Psoas muscle (tissue), 8 donors: Measurements from ENCODE around the gene FLNA. TPM values are rescaled to one million over a fixed set of nuclear protein-coding genes. Genes with fewer than 3 reads are reported as not detected.

Experiments used
- ATAC-seq, 4 donors: fragments of 200-7000 bp; cut with Tn5 transposase; one replicate each; pipeline ENCODE4 v1.9.1; 2020; ENCODE audit warnings: moderate library complexity in 3 of 4, mild to moderate bottlenecking in 2 of 4
- DNase-seq, 2 donors: peaks; one replicate each; pipeline ENCODE4 v3.0.0-alpha.2; 2020
- H3K27ac ChIP-seq: fragments of 200-600 bp; one replicate; pipeline ENCODE4 v1.8.0; 2022
- H3K27me3 ChIP-seq, 3 donors: fragments of 200-600 bp in 1 of 3; one replicate each; pipeline versions ENCODE4 v1.6.1 to v1.8.0; 2013 to 2022; ENCODE audit warnings: low read length in 2 of 3, mild to moderate bottlenecking in 2 of 3, moderate library complexity in 1 of 3; ENCODE audit not compliant: insufficient read depth in 3 of 3
- H3K36me3 ChIP-seq, 2 donors: fragments of 200-600 bp in 1 of 2; one replicate each; pipeline versions ENCODE4 v1.6.1 to v1.8.0; 2013 to 2022; ENCODE audit warnings: low read depth in 1 of 2, mild to moderate bottlenecking in 1 of 2, moderate library complexity in 1 of 2; ENCODE audit not compliant: insufficient read depth in 1 of 2
- H3K4me1 ChIP-seq: fragments of 200-600 bp; one replicate; pipeline ENCODE4 v1.8.0; 2022
- H3K4me3 ChIP-seq: fragments of 200-600 bp; one replicate; pipeline ENCODE4 v1.8.0; 2022; ENCODE audit warnings: mild to moderate bottlenecking
- H3K9me3 ChIP-seq: fragments of 200-600 bp; one replicate; pipeline ENCODE4 v1.8.0; 2022
- WGBS, 3 donors: extraction: QIAGEN DNeasy Blood & Tissue Kit; methylation state at CpG; one replicate each; pipeline versions ENCODE4 v1.1.6 to v1.1.7; 2013; 5-methylcytosine and 5-hydroxymethylcytosine counted together
- intact Hi-C, 2 donors: fragments of 100-400 bp; cut with DNase I; formaldehyde crosslinking; loops; one replicate each; pipeline versions ENCODE4 v1.11.0 to v1.14.2; 2022
- polyA plus RNA-seq, 3 donors: library from polyadenylated mRNA; stranded (reverse); fragments of 200-250 nt; gene quantifications; one replicate each; pipeline ENCODE4 v1.2.3, GENCODE V29; 2013
- total RNA-seq, 4 donors: library from RNA; stranded (reverse); fragmentation: NEBNext Ultra II Directional in 2 of 4; extraction: Animal tissue kit (Norgen Biotek cat#: 25700) in 2 of 4; gene quantifications; one replicate each; pipeline versions ENCODE4 v1.2.1 to v1.2.4, GENCODE V29; 2021 to 2023
- TF ChIP-seq, protein P1 (sequence below): fragments of 200-600 bp; IDR thresholded peaks from one replicate; pipeline ENCODE4 v1.8.0; 2022; ENCODE audit warnings: antibody characterized with exemption
- donor health status: healthy with polysubstance abuse.
- donor health status: DM: no; HTN: no; CAD: no; lungs with moderate emphysema.
- donor health status: Bipolar disorder and iron deficiency.
- donor health status: healthy.
- donor health status: DM: yes; HTN: yes; CAD: no.
- donor health status: DM: no; HTN: no; CAD: no.
- donor health status: DM: no; HTN: no; CAD: no.
- donor health status: DM: yes; HTN: yes; CAD: no.

FLNA gene
- total and polyA plus RNA-seq, 7 donors: 45.7 to 106 (median 67.4) TPM

GRCh38 chrX:154399527-154400368 is 25.3 kb upstream of the FLNA start:
- Histone ChIP-seq H3K4me3 (peak overlapping the region; percentile 83), H3K27ac (peak overlapping the region; percentile 97), H3K9me3 (no peaks in the 10 kb centered on the region), H3K36me3 (peaks cover 3 to 40% of the 10 kb centered on the region in 2 donors), H3K4me1 (no peaks in the 10 kb centered on the region), H3K27me3 (no peaks in the 10 kb centered on the region)
- TF ChIP-seq, protein P1, sequence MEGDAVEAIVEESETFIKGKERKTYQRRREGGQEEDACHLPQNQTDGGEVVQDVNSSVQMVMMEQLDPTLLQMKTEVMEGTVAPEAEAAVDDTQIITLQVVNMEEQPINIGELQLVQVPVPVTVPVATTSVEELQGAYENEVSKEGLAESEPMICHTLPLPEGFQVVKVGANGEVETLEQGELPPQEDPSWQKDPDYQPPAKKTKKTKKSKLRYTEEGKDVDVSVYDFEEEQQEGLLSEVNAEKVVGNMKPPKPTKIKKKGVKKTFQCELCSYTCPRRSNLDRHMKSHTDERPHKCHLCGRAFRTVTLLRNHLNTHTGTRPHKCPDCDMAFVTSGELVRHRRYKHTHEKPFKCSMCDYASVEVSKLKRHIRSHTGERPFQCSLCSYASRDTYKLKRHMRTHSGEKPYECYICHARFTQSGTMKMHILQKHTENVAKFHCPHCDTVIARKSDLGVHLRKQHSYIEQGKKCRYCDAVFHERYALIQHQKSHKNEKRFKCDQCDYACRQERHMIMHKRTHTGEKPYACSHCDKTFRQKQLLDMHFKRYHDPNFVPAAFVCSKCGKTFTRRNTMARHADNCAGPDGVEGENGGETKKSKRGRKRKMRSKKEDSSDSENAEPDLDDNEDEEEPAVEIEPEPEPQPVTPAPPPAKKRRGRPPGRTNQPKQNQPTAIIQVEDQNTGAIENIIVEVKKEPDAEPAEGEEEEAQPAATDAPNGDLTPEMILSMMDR: no peak
- intact Hi-C loops: no loop called here
- ATAC-seq (no peak), DNase-seq (no peak)
- 28 to 54% (median 35%) methylated on average over 11 to 14 of the region's 14 CpGs for WGBS, 3 donors

- Histone ChIP-seq H3K27ac (peak overlapping the region; percentile 97), H3K4me3 (peak overlapping the region; percentile 83), H3K4me1 (no peaks in the 10 kb centered on the region), H3K36me3 (peaks cover 3 to 33% of the 10 kb centered on the region in 2 donors), H3K27me3 (no peaks in the 10 kb centered on the region), H3K9me3 (no peaks in the 10 kb centered on the region)
- ATAC-seq (peak; percentile 51 to 76 (median 62)), DNase-seq (peak; percentile 89 to 95)
- intact Hi-C loops: no loop called here
- TF ChIP-seq, protein P1: peak; percentile 75
- WGBS, 3 donors: 0 to 33% (median 0%) methylated on average over 49 of the region's 49 CpGs
Measured at GRCh38 chrX:154398668-154399526, 24.5 kb upstream of the FLNA start.

DNA sequence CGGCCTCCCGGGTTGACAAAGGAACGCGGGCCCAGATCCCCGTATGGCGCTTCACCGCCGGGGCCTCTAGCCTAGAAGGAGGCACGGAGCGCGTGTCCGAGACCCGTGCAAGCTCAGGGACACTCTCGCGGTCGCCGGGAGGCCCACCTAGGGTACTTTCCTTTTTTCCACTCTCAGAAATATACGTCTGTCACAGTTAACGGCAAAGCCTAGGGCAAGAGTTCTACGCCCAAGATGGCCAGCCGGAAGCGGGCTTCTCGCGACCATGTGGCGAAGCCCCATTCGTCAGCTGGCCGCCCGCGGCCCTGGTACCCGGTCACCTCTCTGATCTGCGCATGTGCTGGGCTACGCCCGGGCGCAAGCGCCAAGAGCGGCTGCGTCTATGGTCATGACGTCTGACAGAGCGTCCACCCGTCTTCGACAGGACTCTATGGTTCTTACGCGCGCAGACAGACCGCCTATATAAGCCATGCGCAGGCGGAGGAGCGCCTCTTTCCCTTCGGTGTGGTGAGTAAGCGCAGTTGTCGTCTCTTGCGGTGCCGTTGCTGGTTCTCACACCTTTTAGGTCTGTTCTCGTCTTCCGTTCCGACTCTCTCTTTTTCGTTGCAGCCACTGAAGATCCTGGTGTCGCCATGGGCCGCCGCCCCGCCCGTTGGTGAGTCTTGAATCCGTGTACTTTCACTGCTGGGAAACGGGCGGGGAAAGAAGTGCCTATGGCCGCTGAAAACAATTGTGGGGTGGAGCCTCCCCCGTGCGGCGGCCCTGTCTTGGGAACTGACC is 23.6 kb upstream of the FLNA start, which contains the start of gene RPL10:
Gene RPL10, plus strand, starts transcription at position 490 of the 780 bp plus-strand sequence. Its CDS starts 143 bp downstream, at position 633.
- Histone ChIP-seq H3K27me3 (no peaks in the 10 kb centered on the region), H3K9me3 (no peaks in the 10 kb centered on the region), H3K27ac (peak within 1 kb of the TSS; percentile 97), H3K36me3 (peaks cover 3 to 27% of the 10 kb centered on the region in 2 donors), H3K4me1 (no peaks in the 10 kb centered on the region), H3K4me3 (peak within 1 kb of the TSS; percentile 83)
- WGBS, 3 donors: 0 to 41% (median 0%) methylated on average over 32 to 69 of the region's 69 CpGs
- TF ChIP-seq, protein P1: no peak
- DNase-seq (peak; percentile 92 to 98), ATAC-seq (peak; percentile 85 to 88 (median 88))
- intact Hi-C loops: no loop called here
